Measurements from ENCODE around the gene SLC9A9. TPM values are rescaled to one million over a fixed set of nuclear protein-coding genes. Genes with fewer than 3 reads are reported as not detected.

Gene SLC9A9
- total RNA-seq, 4 donors from 2014 or later = 1.7 to 8.2 (median 3.6) TPM

DNA sequence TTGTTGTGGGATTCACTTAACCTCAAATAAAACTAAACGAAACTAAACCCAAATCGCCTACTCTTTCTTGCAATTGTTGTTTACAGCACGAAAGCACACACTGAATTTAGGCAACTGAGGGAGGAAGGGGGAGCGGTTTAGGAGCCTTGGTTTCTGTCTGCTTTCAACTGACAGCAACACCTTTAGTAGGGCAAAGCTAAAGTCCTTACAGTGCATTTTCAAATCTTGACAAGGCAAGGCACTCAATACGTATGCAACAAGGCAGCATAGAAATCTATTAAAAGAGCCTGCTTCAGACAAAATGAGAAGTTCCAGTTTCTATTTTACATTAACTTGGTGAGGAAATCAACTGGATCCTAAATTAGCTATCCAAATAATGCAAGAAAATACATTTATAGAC is 554.1 kb downstream of the SLC9A9 start:
- Histone ChIP-seq H3K4me3 (no peak overlapping the region), H3K27me3 (no peaks in the 10 kb centered on the region), H3K27ac (no peak overlapping the region), H3K36me3 (no peaks in the 10 kb centered on the region), H3K9me3 (no peaks in the 10 kb centered on the region), H3K4me1 (no peaks in the 10 kb centered on the region)
- TF ChIP-seq, protein P1, sequence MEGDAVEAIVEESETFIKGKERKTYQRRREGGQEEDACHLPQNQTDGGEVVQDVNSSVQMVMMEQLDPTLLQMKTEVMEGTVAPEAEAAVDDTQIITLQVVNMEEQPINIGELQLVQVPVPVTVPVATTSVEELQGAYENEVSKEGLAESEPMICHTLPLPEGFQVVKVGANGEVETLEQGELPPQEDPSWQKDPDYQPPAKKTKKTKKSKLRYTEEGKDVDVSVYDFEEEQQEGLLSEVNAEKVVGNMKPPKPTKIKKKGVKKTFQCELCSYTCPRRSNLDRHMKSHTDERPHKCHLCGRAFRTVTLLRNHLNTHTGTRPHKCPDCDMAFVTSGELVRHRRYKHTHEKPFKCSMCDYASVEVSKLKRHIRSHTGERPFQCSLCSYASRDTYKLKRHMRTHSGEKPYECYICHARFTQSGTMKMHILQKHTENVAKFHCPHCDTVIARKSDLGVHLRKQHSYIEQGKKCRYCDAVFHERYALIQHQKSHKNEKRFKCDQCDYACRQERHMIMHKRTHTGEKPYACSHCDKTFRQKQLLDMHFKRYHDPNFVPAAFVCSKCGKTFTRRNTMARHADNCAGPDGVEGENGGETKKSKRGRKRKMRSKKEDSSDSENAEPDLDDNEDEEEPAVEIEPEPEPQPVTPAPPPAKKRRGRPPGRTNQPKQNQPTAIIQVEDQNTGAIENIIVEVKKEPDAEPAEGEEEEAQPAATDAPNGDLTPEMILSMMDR (IDR thresholded peaks at IDR 0.05 in 4 of 5, conservative IDR thresholded peaks at IDR 0.05 in 1 of 5) = no peak
- TF ChIP-seq POLR2A (IDR thresholded peaks at IDR 0.05) = no peak
- no peak for ATAC-seq
- intact Hi-C loops (cut with DNase I; ENCODE audit: low total_unique reads) (no loop called here), in situ Hi-C loops (cut with MboI; ENCODE audit: low sequenced_read_pairs in 4 of 4) (no loop called here)
- no peak for DNase-seq

DNA sequence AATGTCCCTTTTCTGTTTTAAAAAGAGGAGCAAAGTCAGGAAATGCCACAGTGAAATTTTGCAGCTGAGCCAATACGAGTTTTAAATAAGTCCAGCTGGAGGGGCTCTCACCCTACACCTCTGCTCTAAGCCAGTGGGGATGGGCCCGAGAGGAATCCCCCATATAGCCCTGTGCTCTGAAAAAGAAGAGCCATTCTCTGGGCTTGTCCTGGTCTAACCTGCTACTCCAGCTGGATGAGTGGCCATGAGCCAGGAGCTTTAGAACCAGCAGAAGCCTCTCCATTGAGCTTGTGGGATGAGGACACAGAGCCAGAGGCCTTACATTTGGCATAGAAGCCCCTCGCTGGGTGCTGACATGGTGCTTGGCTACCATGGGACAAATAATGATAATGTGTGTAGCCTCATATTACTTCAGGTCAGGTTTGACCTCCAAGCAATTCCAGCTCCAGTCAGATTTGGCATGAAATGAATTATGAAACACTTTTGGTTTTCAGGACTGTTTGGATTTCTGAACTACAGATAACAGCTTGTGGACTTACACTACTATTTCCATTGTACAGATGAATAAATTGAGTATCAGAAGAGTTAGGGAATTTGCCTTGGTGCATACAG is 556.3 kb downstream of the SLC9A9 start:
- in situ Hi-C loops (cut with MboI; ENCODE audit: low sequenced_read_pairs in 4 of 4) = no loop called here
- H3K9me3 ChIP-seq = no peaks in the 10 kb centered on the region
- no peaks in the 10 kb centered on the region for H3K27me3 ChIP-seq
- no peak for DNase-seq
- no peak for ATAC-seq
- no peaks in the 10 kb centered on the region for H3K36me3 ChIP-seq
- TF ChIP-seq, protein P1 (IDR thresholded peaks at IDR 0.05 in 4 of 5, conservative IDR thresholded peaks at IDR 0.05 in 1 of 5) = no peak
- TF ChIP-seq POLR2A (IDR thresholded peaks at IDR 0.05) = no peak
- H3K27ac ChIP-seq = no peak overlapping the region
- no peak overlapping the region for H3K4me3 ChIP-seq
- intact Hi-C loops (cut with DNase I; ENCODE audit: low total_unique reads) = no loop called here
- H3K4me1 ChIP-seq = no peaks in the 10 kb centered on the region

DNA sequence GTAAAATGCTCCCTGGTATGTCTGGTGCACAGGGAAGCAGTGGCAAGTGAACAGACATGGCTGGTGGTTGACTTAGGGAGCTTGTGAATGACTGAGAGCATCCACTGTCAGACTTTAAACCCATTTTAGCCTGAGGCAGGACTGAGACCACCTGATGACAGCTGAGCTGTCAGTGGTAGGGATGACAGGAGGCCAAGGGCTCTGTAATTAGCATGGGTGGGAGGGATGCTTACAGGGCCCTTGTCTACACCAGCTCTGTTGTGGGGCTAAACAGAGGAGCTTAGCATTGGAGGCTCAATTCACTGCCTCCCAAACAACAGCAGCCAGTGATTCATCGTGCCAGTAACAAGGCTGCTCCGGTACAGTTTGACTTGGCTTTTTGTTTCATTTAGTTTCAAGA is 559.3 kb downstream of the SLC9A9 start:
- DNase-seq = no peak
- Histone ChIP-seq H3K27ac (no peak overlapping the region), H3K9me3 (no peaks in the 10 kb centered on the region), H3K4me1 (no peaks in the 10 kb centered on the region), H3K4me3 (no peak overlapping the region), H3K27me3 (no peaks in the 10 kb centered on the region), H3K36me3 (no peaks in the 10 kb centered on the region)
- TF ChIP-seq, protein P1 (IDR thresholded peaks at IDR 0.05 in 4 of 5, conservative IDR thresholded peaks at IDR 0.05 in 1 of 5) = no peak
- no peak for TF ChIP-seq POLR2A (IDR thresholded peaks at IDR 0.05)
- in situ Hi-C loops (cut with MboI; ENCODE audit: low sequenced_read_pairs in 4 of 4) = no loop called here
- no peak for ATAC-seq
- intact Hi-C loops (cut with DNase I; ENCODE audit: low total_unique reads) = no loop called here

DNA sequence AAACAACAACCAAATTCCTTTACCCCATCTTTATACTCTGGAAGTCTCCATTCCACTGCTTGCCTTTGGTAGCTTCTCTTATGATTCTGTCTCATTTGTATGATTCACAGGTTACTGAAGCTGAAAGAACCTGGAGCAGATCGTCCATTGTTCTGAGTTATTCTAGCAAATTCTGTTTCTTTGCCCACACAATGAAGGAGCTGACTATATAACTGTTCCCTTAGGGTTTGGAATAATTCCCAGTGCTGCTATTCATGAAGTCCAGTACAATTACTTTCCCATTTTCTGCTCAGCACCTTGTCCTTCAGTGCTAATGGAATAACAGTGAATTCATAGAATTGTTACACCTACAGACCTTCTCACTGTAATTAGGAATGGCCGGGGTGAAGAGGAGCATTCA is 560.9 kb downstream of the SLC9A9 start:
- H3K27me3 ChIP-seq = no peaks in the 10 kb centered on the region
- H3K9me3 ChIP-seq = no peaks in the 10 kb centered on the region
- in situ Hi-C loops (cut with MboI; ENCODE audit: low sequenced_read_pairs in 4 of 4) = no loop called here
- H3K36me3 ChIP-seq = no peaks in the 10 kb centered on the region
- H3K4me3 ChIP-seq = no peak overlapping the region
- intact Hi-C loops (cut with DNase I; ENCODE audit: low total_unique reads) = no loop called here
- TF ChIP-seq, protein P1 (IDR thresholded peaks at IDR 0.05 in 4 of 5, conservative IDR thresholded peaks at IDR 0.05 in 1 of 5) = no peak
- no peak for TF ChIP-seq POLR2A (IDR thresholded peaks at IDR 0.05)
- no peak for DNase-seq
- H3K27ac ChIP-seq = no peak overlapping the region
- H3K4me1 ChIP-seq = no peaks in the 10 kb centered on the region
- ATAC-seq = no peak
